GM19455 (cell line): ENCODE measurements around the gene AKR1E2.

Source experiments
- ATAC-seq: cut with Tn5 transposase; IDR thresholded peaks from one replicate; pipeline ENCODE4 v1.9.1; 2021; ENCODE audit not compliant: unreplicated experiment

The AKR1E2 gene

GRCh38 chr10:4843525-4844180 lies 17.6 kb downstream of the AKR1E2 start:
- no peak for ATAC-seq

GRCh38 chr10:4844864-4845263 lies 18.9 kb downstream of the AKR1E2 start:
- ATAC-seq, result no peak

GRCh38 chr10:4845766-4846165 lies 19.8 kb downstream of the AKR1E2 start:
- no peak for ATAC-seq

- ATAC-seq, result no peak
Observed at GRCh38 chr10:4846775-4847174, 20.8 kb downstream of the AKR1E2 start.

GRCh38 chr10:4847561-4848355 lies 21.8 kb downstream of the AKR1E2 start:
- no peak for ATAC-seq

GRCh38 chr10:4848356-4849041 lies 22.5 kb downstream of the AKR1E2 start:
- ATAC-seq, result no peak

GRCh38 chr10:4849042-4849402 lies 23.0 kb downstream of the AKR1E2 start:
- ATAC-seq, result no peak

- peak; percentile 89 for ATAC-seq
Observed at GRCh38 chr10:4849555-4850242, 23.7 kb downstream of the AKR1E2 start.

- no peak for ATAC-seq
Observed at GRCh38 chr10:4850397-4850796, 24.4 kb downstream of the AKR1E2 start.

GRCh38 chr10:4851176-4851575 lies 25.2 kb downstream of the AKR1E2 start:
- ATAC-seq, result no peak

- no peak for ATAC-seq
Observed at GRCh38 chr10:4851846-4852245, 25.8 kb downstream of the AKR1E2 start.

GRCh38 chr10:4865945-4866661 lies 40.1 kb downstream of the AKR1E2 start:
- ATAC-seq, result no peak

GRCh38 chr10:4867109-4867519 lies 41.1 kb downstream of the AKR1E2 start:
- no peak for ATAC-seq

- no peak for ATAC-seq
Observed at GRCh38 chr10:4867520-4868356, 41.7 kb downstream of the AKR1E2 start.

GRCh38 chr10:4868357-4868657 lies 42.3 kb downstream of the AKR1E2 start:
- ATAC-seq, result no peak

GRCh38 chr10:4882704-4883078 lies 56.7 kb downstream of the AKR1E2 start:
- no peak for ATAC-seq

- ATAC-seq, result no peak
Observed at GRCh38 chr10:4883079-4883739, 57.2 kb downstream of the AKR1E2 start.

GRCh38 chr10:4885162-4885561 lies 59.2 kb downstream of the AKR1E2 start:
- ATAC-seq, result no peak

GRCh38 chr10:4887501-4887900 lies 61.5 kb downstream of the AKR1E2 start:
- no peak for ATAC-seq

GRCh38 chr10:4888236-4888635 lies 62.2 kb downstream of the AKR1E2 start:
- ATAC-seq, result no peak
